Choroid plexus epithelial cell (primary cell): ENCODE data around the gene NKD1.
"Not testable (repeated sequence)": the region's sequence is repeated elsewhere in the genome, so short reads cannot be mapped to it uniquely, and the experiment has no call there.

Experiments used
- DNase-seq: peaks from one replicate; pipeline ENCODE4 v3.0.0-alpha.2; 2010; ENCODE audit warnings: low read depth
- H3K4me3 ChIP-seq: 2 replicates; pipeline ENCODE4 v1.5.1; 2011; ENCODE audit warnings: low read depth, mild to moderate bottlenecking, control low read depth, low read length, moderate library complexity
- CTCF ChIP-seq: conservative IDR thresholded peaks from 2 replicates; pipeline ENCODE4 v1.5.1; 2011; ENCODE audit warnings: low read depth, mild to moderate bottlenecking, control low read depth, inconsistent platforms, low read length, moderate library complexity

Gene NKD1

GRCh38 chr16:50534091-50534490, 14.1 kb upstream of the NKD1 start:
- TF ChIP-seq CTCF: no peak
- no peak overlapping the region for H3K4me3 ChIP-seq
- no peak for DNase-seq

GRCh38 chr16:50534556-50534955, 13.6 kb upstream of the NKD1 start:
- no peak for DNase-seq
- no peak for TF ChIP-seq CTCF
- H3K4me3 ChIP-seq: no peak overlapping the region

GRCh38 chr16:50534958-50535357, 13.2 kb upstream of the NKD1 start:
- H3K4me3 ChIP-seq: no peak overlapping the region
- no peak for DNase-seq
- no peak for TF ChIP-seq CTCF

GRCh38 chr16:50535506-50536257, 12.5 kb upstream of the NKD1 start:
- no peak for DNase-seq
- no peak for TF ChIP-seq CTCF
- H3K4me3 ChIP-seq: no peak overlapping the region

- H3K4me3 ChIP-seq: not testable (repeated sequence)
Measured at GRCh38 chr16:50536258-50536645, 11.9 kb upstream of the NKD1 start.

GRCh38 chr16:50537533-50538290, 10.5 kb upstream of the NKD1 start:
- H3K4me3 ChIP-seq: no peak overlapping the region
- no peak for DNase-seq
- no peak for TF ChIP-seq CTCF

More at GRCh38 chr16:50536258-50536645, 11.9 kb upstream of the NKD1 start:
- not testable (repeated sequence) for DNase-seq

- H3K4me3 ChIP-seq: no peak overlapping the region
- DNase-seq: no peak
- TF ChIP-seq CTCF: no peak
Measured at GRCh38 chr16:50538411-50539052, 9.7 kb upstream of the NKD1 start.
